Suprapubic skin (tissue), 4 donors: ENCODE data around the gene MAP2K5. TPM values are rescaled to one million over a fixed set of nuclear protein-coding genes. Genes with fewer than 3 reads are reported as not detected.

Experiments used
- DNase-seq, 2 donors: peaks; one replicate each; pipeline ENCODE4 v3.0.0-alpha.2; 2019; ENCODE audit warnings: low spot score in 2 of 2
- H3K27ac ChIP-seq: fragments of 200-600 bp; sonication (generic); one replicate; pipeline ENCODE4 v1.5.1; 2019
- H3K27me3 ChIP-seq: fragments of 200-600 bp; sonication (generic); one replicate; pipeline ENCODE4 v1.5.1; 2019
- H3K36me3 ChIP-seq: fragments of 200-600 bp; sonication (generic); one replicate; pipeline ENCODE4 v1.5.1; 2019
- H3K4me1 ChIP-seq: fragments of 200-600 bp; sonication (generic); one replicate; pipeline ENCODE4 v1.5.1; 2019
- H3K4me3 ChIP-seq: fragments of 200-600 bp; sonication (generic); one replicate; pipeline ENCODE4 v1.5.1; 2019; ENCODE audit warnings: mild to moderate bottlenecking
- H3K9me3 ChIP-seq: fragments of 200-600 bp; sonication (generic); one replicate; pipeline ENCODE4 v1.5.1; 2019
- CTCF ChIP-seq, 2 donors: fragments of 200-600 bp in 1 of 2; fragments of 450-650 bp in 1 of 2; sonication (generic) in 1 of 2; IDR thresholded peaks; one replicate each; pipeline ENCODE4 v1.5.1; 2016 to 2019; ENCODE audit warnings: antibody characterized with exemption in 2 of 2, mild to moderate bottlenecking in 1 of 2, moderate library complexity in 1 of 2
- EP300 ChIP-seq: sonication (generic); formaldehyde crosslinking; IDR thresholded peaks from one replicate; pipeline ENCODE4 v1.6.1; 2017; ENCODE audit warnings: antibody characterized with exemption
- POLR2A ChIP-seq, 2 donors: fragments of 450-650 bp; IDR thresholded peaks; one replicate each; pipeline ENCODE4 v1.6.1; 2017; ENCODE audit warnings: antibody characterized with exemption in 2 of 2, mild to moderate bottlenecking in 2 of 2, moderate library complexity in 2 of 2
- POLR2AphosphoS5 ChIP-seq, 3 donors: sonication (generic); formaldehyde crosslinking; IDR thresholded peaks; one replicate each; pipeline ENCODE4 v1.6.1; 2017; ENCODE audit warnings: antibody characterized with exemption in 3 of 3
- WGBS: methylation state at CpG from one replicate; pipeline ENCODE4 v1.1.5; 2018; 5-methylcytosine and 5-hydroxymethylcytosine counted together
- total RNA-seq, 4 donors: library from RNA; depleted of rRNA; stranded (reverse); fragments of >200 nt; gene quantifications; one replicate each; pipeline ENCODE4 v1.1.0, GENCODE V29; 2016

The MAP2K5 gene
- total RNA-seq, 4 donors from 2014 or later, result 9.5 to 18.5 (median 10.2) TPM

- no peaks in the 10 kb centered on the region for H3K9me3 ChIP-seq
- TF ChIP-seq CTCF (IDR thresholded peaks at IDR 0.05), result no peak
- TF ChIP-seq POLR2A (IDR thresholded peaks at IDR 0.05), result no peak
- no peak for TF ChIP-seq EP300
- TF ChIP-seq POLR2AphosphoS5 (IDR thresholded peaks at IDR 0.05), result no peak
- WGBS, result 12% methylated on average over 20 of the region's 21 CpGs
- no peak overlapping the region for H3K4me3 ChIP-seq
- DNase-seq, result no peak
- no peak overlapping the region for H3K27ac ChIP-seq
- H3K4me1 ChIP-seq, result peaks cover 77% of the 10 kb centered on the region
- H3K36me3 ChIP-seq, result no peaks in the 10 kb centered on the region
- peaks cover 100% of the 10 kb centered on the region for H3K27me3 ChIP-seq
Observed at GRCh38 chr15:67824197-67824968, 281.9 kb downstream of the MAP2K5 start.

- H3K4me1 ChIP-seq, result peaks cover 83% of the 10 kb centered on the region
- H3K27ac ChIP-seq, result no peak within 1 kb of the TSS
- no peaks in the 10 kb centered on the region for H3K9me3 ChIP-seq
- WGBS, result 6% methylated on average over 37 of the region's 58 CpGs
- peaks cover 100% of the 10 kb centered on the region for H3K27me3 ChIP-seq
- TF ChIP-seq POLR2A (IDR thresholded peaks at IDR 0.05) (no peak), EP300 (no peak), POLR2AphosphoS5 (IDR thresholded peaks at IDR 0.05) (no peak), CTCF (IDR thresholded peaks at IDR 0.05) (no peak)
- H3K36me3 ChIP-seq, result no peaks in the 10 kb centered on the region
- H3K4me3 ChIP-seq, result peak within 1 kb of the TSS; percentile 40
- DNase-seq, result no peak
Observed at GRCh38 chr15:67824976-67825880, 282.7 kb downstream of the MAP2K5 start, which contains the start of gene SKOR1. TSS of gene SKOR1 (plus strand) at chr15:67825509. CDS start at chr15:67825603, 94 bp downstream.

GRCh38 chr15:67825881-67826716, 283.6 kb downstream of the MAP2K5 start:
- no peaks in the 10 kb centered on the region for H3K36me3 ChIP-seq
- H3K9me3 ChIP-seq, result no peaks in the 10 kb centered on the region
- peaks cover 74% of the 10 kb centered on the region for H3K4me1 ChIP-seq
- no peak overlapping the region for H3K27ac ChIP-seq
- WGBS, result 10% methylated on average over 27 of the region's 77 CpGs
- peak overlapping the region; percentile 42 for H3K4me3 ChIP-seq
- H3K27me3 ChIP-seq, result peaks cover 100% of the 10 kb centered on the region
- TF ChIP-seq EP300, result no peak
- no peak for TF ChIP-seq POLR2AphosphoS5 (IDR thresholded peaks at IDR 0.05)
- TF ChIP-seq POLR2A (IDR thresholded peaks at IDR 0.05), result no peak
- TF ChIP-seq CTCF (IDR thresholded peaks at IDR 0.05), result no peak
- DNase-seq, result no peak

GRCh38 chr15:67826717-67827561, 284.4 kb downstream of the MAP2K5 start:
- Histone ChIP-seq H3K4me1 (peaks cover 74% of the 10 kb centered on the region), H3K27ac (no peak overlapping the region), H3K4me3 (peak overlapping the region; percentile 42), H3K36me3 (no peaks in the 10 kb centered on the region), H3K9me3 (no peaks in the 10 kb centered on the region), H3K27me3 (peaks cover 100% of the 10 kb centered on the region)
- TF ChIP-seq POLR2A (IDR thresholded peaks at IDR 0.05), result no peak
- TF ChIP-seq POLR2AphosphoS5 (IDR thresholded peaks at IDR 0.05), result no peak
- TF ChIP-seq EP300, result no peak
- no peak for TF ChIP-seq CTCF (IDR thresholded peaks at IDR 0.05)
- WGBS, result 2% methylated on average over 25 of the region's 88 CpGs
- no peak for DNase-seq
